ENCODE results near the gene PLPP3. TPM values are rescaled to one million over a fixed set of nuclear protein-coding genes. Genes with fewer than 3 reads are reported as not detected.

The PLPP3 gene
- total RNA-seq, 1 experiment from 2014 or later = 3.4 TPM

DNA sequence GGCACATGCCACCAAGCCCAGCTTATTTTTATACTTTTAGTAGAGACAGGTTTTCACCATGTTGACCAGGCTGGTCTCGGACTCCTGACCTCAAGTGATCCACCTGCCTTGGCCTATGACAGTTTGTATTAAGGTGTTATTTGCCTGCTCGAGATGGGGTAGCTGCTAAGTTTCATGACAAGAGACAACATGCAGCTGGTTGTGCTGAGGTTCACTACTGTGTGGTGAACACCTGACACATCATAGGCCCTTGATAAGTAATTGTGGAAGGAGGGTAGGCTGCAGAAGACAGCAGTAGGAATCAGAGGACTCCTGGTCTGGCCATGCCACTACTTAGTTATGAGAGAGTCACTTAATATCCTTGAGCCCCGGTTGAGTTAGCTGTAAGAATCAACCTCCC is 46.2 kb downstream of the PLPP3 start (continued):
- no peak for TF ChIP-seq EGR1 (IDR thresholded peaks at IDR 0.05; ENCODE audit: low read depth)

DNA sequence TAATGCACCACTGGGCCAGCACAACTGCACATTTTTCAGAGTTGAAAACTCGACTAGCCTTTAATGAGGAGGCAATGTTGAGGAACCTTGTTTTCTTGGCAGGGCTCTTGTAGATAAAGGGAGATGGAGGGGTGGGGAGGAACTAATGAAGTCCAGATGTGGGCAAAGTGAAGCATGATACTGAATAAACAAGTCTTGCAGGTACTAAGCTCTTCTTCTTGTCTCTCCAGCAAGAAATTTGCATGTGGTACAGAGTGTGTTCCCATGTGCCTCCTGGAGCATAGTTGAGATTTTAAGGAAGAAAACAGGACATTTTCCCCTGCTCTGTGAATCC is 47.0 kb downstream of the PLPP3 start:
- POLR2A ChIA-PET = no interaction called here
- CTCF ChIA-PET = no interaction called here

DNA sequence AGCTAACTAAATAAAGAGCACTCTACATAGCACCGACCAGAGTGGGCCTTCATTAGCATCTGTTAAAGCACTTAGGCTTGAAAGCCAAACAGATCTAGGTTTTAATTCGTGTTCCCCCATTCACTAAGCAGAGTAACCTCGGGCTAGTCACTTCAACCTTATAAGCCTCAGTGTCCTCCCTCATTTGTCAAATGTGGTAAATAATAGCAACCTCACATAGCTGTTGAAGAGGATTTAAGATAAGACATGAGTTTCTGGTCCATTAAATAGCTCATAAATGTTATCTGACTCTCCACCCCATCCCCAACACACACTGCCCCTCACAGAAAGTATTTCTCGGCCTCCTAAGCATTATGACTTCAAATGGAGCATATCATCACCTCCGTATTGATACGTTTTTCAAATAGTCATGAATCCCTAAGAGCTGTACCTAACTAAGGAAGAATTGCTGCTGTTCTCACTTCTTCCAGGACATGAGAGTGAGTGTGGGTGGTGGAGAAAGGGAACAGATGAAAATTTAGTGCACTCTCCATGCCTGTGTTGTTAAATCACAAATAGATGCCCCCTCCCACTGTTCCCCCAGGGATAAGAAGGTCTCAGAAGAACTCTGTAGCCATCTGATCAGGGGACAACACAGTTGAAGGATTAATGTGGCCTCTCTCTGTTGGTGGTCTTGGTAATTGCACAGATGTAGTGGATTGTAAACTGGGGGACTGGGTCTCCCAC is 47.6 kb downstream of the PLPP3 start:
- ATAC-seq (no peak), DNase-seq (ENCODE audit: low read depth, low spot score) (no peak)
- ChIA-PET RAD21 (ENCODE audit: low non-redundant PET in 1 of 2, low total read pairs in 2 of 2, uncharacterized antibody in 2 of 2, unreplicated experiment in 2 of 2) (no interaction called here), POLR2A (no interaction called here), CTCF (no interaction called here)
- Histone ChIP-seq H3K9me3 (ENCODE audit: control insufficient read depth in 1 of 2, insufficient read depth in 1 of 2, low read depth in 1 of 2, low read length in 2 of 2) (no peaks in the 10 kb centered on the region), H4K20me1 (ENCODE audit: insufficient read depth) (no peaks in the 10 kb centered on the region), H3K4me1 (ENCODE audit: control insufficient read depth in 1 of 2, insufficient read depth in 2 of 2, low read length in 2 of 2) (no peaks in the 10 kb centered on the region; a peak in 2 of 4 replicates), H3K27me3 (ENCODE audit: insufficient read depth, low read length) (no peaks in the 10 kb centered on the region), H3K4me2 (ENCODE audit: low read length) (no peak overlapping the region), H3K79me2 (ENCODE audit: insufficient read depth, low read length) (no peaks in the 10 kb centered on the region), H3K4me3 (replicated peaks in 1 of 2; ENCODE audit: low read depth in 1 of 2, low read length in 2 of 2) (no peak overlapping the region), H3K9ac (ENCODE audit: low read length) (no peak overlapping the region), H3K27ac (ENCODE audit: low read depth, low read length) (no peak overlapping the region), H3K36me3 (ENCODE audit: control insufficient read depth in 1 of 2, insufficient read depth in 2 of 2, low read length in 2 of 2) (no peaks in the 10 kb centered on the region), H3K9me2 (ENCODE audit: insufficient read depth) (no peaks in the 10 kb centered on the region), H2AFZ (ENCODE audit: low read depth, low read length, poor library complexity, severe bottlenecking) (no peak overlapping the region)
- no TSS peak for BruUV-seq (replicated peaks)
- intact Hi-C loops (cut with micrococcal nuclease) = no loop called here
- no peak for TF ChIP-seq EGR1 (IDR thresholded peaks at IDR 0.05; ENCODE audit: low read depth)
- TF ChIP-seq, protein P1, sequence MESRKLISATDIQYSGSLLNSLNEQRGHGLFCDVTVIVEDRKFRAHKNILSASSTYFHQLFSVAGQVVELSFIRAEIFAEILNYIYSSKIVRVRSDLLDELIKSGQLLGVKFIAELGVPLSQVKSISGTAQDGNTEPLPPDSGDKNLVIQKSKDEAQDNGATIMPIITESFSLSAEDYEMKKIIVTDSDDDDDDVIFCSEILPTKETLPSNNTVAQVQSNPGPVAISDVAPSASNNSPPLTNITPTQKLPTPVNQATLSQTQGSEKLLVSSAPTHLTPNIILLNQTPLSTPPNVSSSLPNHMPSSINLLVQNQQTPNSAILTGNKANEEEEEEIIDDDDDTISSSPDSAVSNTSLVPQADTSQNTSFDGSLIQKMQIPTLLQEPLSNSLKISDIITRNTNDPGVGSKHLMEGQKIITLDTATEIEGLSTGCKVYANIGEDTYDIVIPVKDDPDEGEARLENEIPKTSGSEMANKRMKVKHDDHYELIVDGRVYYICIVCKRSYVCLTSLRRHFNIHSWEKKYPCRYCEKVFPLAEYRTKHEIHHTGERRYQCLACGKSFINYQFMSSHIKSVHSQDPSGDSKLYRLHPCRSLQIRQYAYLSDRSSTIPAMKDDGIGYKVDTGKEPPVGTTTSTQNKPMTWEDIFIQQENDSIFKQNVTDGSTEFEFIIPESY (IDR thresholded peaks at IDR 0.05; ENCODE audit: extremely low read depth, insufficient replicate concordance, low read length) = no peak
- TF ChIP-seq JUND (IDR thresholded peaks at IDR 0.05) = no peak
- TF ChIP-seq, protein P2, sequence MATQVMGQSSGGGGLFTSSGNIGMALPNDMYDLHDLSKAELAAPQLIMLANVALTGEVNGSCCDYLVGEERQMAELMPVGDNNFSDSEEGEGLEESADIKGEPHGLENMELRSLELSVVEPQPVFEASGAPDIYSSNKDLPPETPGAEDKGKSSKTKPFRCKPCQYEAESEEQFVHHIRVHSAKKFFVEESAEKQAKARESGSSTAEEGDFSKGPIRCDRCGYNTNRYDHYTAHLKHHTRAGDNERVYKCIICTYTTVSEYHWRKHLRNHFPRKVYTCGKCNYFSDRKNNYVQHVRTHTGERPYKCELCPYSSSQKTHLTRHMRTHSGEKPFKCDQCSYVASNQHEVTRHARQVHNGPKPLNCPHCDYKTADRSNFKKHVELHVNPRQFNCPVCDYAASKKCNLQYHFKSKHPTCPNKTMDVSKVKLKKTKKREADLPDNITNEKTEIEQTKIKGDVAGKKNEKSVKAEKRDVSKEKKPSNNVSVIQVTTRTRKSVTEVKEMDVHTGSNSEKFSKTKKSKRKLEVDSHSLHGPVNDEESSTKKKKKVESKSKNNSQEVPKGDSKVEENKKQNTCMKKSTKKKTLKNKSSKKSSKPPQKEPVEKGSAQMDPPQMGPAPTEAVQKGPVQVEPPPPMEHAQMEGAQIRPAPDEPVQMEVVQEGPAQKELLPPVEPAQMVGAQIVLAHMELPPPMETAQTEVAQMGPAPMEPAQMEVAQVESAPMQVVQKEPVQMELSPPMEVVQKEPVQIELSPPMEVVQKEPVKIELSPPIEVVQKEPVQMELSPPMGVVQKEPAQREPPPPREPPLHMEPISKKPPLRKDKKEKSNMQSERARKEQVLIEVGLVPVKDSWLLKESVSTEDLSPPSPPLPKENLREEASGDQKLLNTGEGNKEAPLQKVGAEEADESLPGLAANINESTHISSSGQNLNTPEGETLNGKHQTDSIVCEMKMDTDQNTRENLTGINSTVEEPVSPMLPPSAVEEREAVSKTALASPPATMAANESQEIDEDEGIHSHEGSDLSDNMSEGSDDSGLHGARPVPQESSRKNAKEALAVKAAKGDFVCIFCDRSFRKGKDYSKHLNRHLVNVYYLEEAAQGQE (IDR thresholded peaks at IDR 0.05; ENCODE audit: low read depth) = no peak
- no peak for TF ChIP-seq CEBPB (IDR thresholded peaks at IDR 0.05; ENCODE audit: low read depth)
- TF ChIP-seq FOSL1 (IDR thresholded peaks at IDR 0.05; ENCODE audit: low read depth) = no peak
- no peak for TF ChIP-seq EZH2phosphoT487 (IDR thresholded peaks at IDR 0.05; ENCODE audit: borderline replicate concordance)
- TF ChIP-seq, protein P3, sequence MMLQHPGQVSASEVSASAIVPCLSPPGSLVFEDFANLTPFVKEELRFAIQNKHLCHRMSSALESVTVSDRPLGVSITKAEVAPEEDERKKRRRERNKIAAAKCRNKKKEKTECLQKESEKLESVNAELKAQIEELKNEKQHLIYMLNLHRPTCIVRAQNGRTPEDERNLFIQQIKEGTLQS (IDR thresholded peaks at IDR 0.05) = no peak
- no peak for TF ChIP-seq ZFX (IDR thresholded peaks at IDR 0.05)
- TF ChIP-seq SIN3A (IDR thresholded peaks at IDR 0.05; ENCODE audit: low read depth) = no peak
- no peak for TF ChIP-seq POLR2AphosphoS5 (IDR thresholded peaks at IDR 0.05; ENCODE audit: low read depth, low read length)
- no peak for TF ChIP-seq RAD21 (IDR thresholded peaks at IDR 0.05; ENCODE audit: low read depth)

More for the DNA sequence above, 47.0 kb downstream of the PLPP3 start:
- DNase-seq (ENCODE audit: low read depth, low spot score) (no peak), ATAC-seq (no peak)
- H4K20me1 ChIP-seq (ENCODE audit: insufficient read depth) = no peaks in the 10 kb centered on the region
- no peak for TF ChIP-seq EZH2phosphoT487 (IDR thresholded peaks at IDR 0.05; ENCODE audit: borderline replicate concordance)
- TF ChIP-seq, protein P3 (IDR thresholded peaks at IDR 0.05) = no peak
- H3K27ac ChIP-seq (ENCODE audit: low read depth, low read length) = no peak overlapping the region
- no peak overlapping the region for H3K4me2 ChIP-seq (ENCODE audit: low read length)
- intact Hi-C loops (cut with micrococcal nuclease) = no loop called here
- no peaks in the 10 kb centered on the region for H3K9me3 ChIP-seq (ENCODE audit: control insufficient read depth in 1 of 2, insufficient read depth in 1 of 2, low read depth in 1 of 2, low read length in 2 of 2)
- H3K9ac ChIP-seq (ENCODE audit: low read length) = no peak overlapping the region
- RAD21 ChIA-PET (ENCODE audit: low non-redundant PET in 1 of 2, low total read pairs in 2 of 2, uncharacterized antibody in 2 of 2, unreplicated experiment in 2 of 2) = no interaction called here
- no peaks in the 10 kb centered on the region; a peak in 2 of 4 replicates for H3K4me1 ChIP-seq (ENCODE audit: control insufficient read depth in 1 of 2, insufficient read depth in 2 of 2, low read length in 2 of 2)
- no peaks in the 10 kb centered on the region for H3K9me2 ChIP-seq (ENCODE audit: insufficient read depth)
- no peak overlapping the region for H3K4me3 ChIP-seq (replicated peaks in 1 of 2; ENCODE audit: low read depth in 1 of 2, low read length in 2 of 2)
- no peaks in the 10 kb centered on the region for H3K36me3 ChIP-seq (ENCODE audit: control insufficient read depth in 1 of 2, insufficient read depth in 2 of 2, low read length in 2 of 2)
- H3K27me3 ChIP-seq (ENCODE audit: insufficient read depth, low read length) = no peaks in the 10 kb centered on the region
- no peak overlapping the region for H2AFZ ChIP-seq (ENCODE audit: low read depth, low read length, poor library complexity, severe bottlenecking)
- BruUV-seq (replicated peaks) = no TSS peak
- H3K79me2 ChIP-seq (ENCODE audit: insufficient read depth, low read length) = no peaks in the 10 kb centered on the region
